ENCODE measurements around the gene GALNT2. TPM values are rescaled to one million over a fixed set of nuclear protein-coding genes. Genes with fewer than 3 reads are reported as not detected.

GALNT2 gene
- total and polyA plus RNA-seq, 2 donors, result 28.7 to 55.0 TPM

GRCh38 chr1:230135726-230136125 is 68.7 kb downstream of the GALNT2 start:
- DNase-seq (ENCODE audit: extremely low spot score), result no peak
- 96% methylated on average over 6 of the region's 6 CpGs for WGBS
- no peak overlapping the region for H3K27ac ChIP-seq (ENCODE audit: low read depth)
- H3K4me3 ChIP-seq (ENCODE audit: low read depth, low read length), result no peak overlapping the region
- H3K36me3 ChIP-seq (ENCODE audit: insufficient read depth), result no peaks in the 10 kb centered on the region
- no peaks in the 10 kb centered on the region for H3K4me1 ChIP-seq (ENCODE audit: insufficient read depth)

GRCh38 chr1:230136453-230137336 is 69.7 kb downstream of the GALNT2 start:
- no peaks in the 10 kb centered on the region for H3K36me3 ChIP-seq (ENCODE audit: insufficient read depth)
- no peak overlapping the region for H3K4me3 ChIP-seq (ENCODE audit: low read depth, low read length)
- H3K27ac ChIP-seq (ENCODE audit: low read depth), result no peak overlapping the region
- DNase-seq (ENCODE audit: extremely low spot score), result no peak
- H3K4me1 ChIP-seq (ENCODE audit: insufficient read depth), result no peaks in the 10 kb centered on the region
- 77% methylated on average over 34 of the region's 34 CpGs for WGBS

GRCh38 chr1:230137337-230137815 is 70.3 kb downstream of the GALNT2 start:
- Histone ChIP-seq H3K4me1 (ENCODE audit: insufficient read depth) (no peaks in the 10 kb centered on the region), H3K4me3 (ENCODE audit: low read depth, low read length) (no peak overlapping the region), H3K27ac (ENCODE audit: low read depth) (no peak overlapping the region), H3K36me3 (ENCODE audit: insufficient read depth) (no peaks in the 10 kb centered on the region)
- DNase-seq (ENCODE audit: extremely low spot score), result no peak
- 51% methylated on average over 4 of the region's 4 CpGs for WGBS

- H3K4me3 ChIP-seq (ENCODE audit: low read depth, low read length), result no peak overlapping the region
- 97% methylated on average over 7 of the region's 7 CpGs for WGBS
- H3K36me3 ChIP-seq (ENCODE audit: insufficient read depth), result no peaks in the 10 kb centered on the region
- H3K27ac ChIP-seq (ENCODE audit: low read depth), result no peak overlapping the region
- H3K4me1 ChIP-seq (ENCODE audit: insufficient read depth), result no peaks in the 10 kb centered on the region
- DNase-seq (ENCODE audit: extremely low spot score), result no peak
Observed at GRCh38 chr1:230138561-230139239, 71.7 kb downstream of the GALNT2 start.

- WGBS, result 95% methylated on average over 4 of the region's 4 CpGs
- no peaks in the 10 kb centered on the region for H3K36me3 ChIP-seq (ENCODE audit: insufficient read depth)
- H3K4me3 ChIP-seq (ENCODE audit: low read depth, low read length), result no peak overlapping the region
- no peak for DNase-seq (ENCODE audit: extremely low spot score)
- H3K4me1 ChIP-seq (ENCODE audit: insufficient read depth), result no peaks in the 10 kb centered on the region
- no peak overlapping the region for H3K27ac ChIP-seq (ENCODE audit: low read depth)
Observed at GRCh38 chr1:230139315-230139714, 72.3 kb downstream of the GALNT2 start.

GRCh38 chr1:230139741-230140140 is 72.7 kb downstream of the GALNT2 start:
- 93% methylated on average over 8 of the region's 8 CpGs for WGBS
- H3K36me3 ChIP-seq (ENCODE audit: insufficient read depth), result no peaks in the 10 kb centered on the region
- DNase-seq (ENCODE audit: extremely low spot score), result no peak
- H3K27ac ChIP-seq (ENCODE audit: low read depth), result no peak overlapping the region
- H3K4me3 ChIP-seq (ENCODE audit: low read depth, low read length), result no peak overlapping the region
- H3K4me1 ChIP-seq (ENCODE audit: insufficient read depth), result no peaks in the 10 kb centered on the region

GRCh38 chr1:230140221-230141020 is 73.4 kb downstream of the GALNT2 start:
- DNase-seq (ENCODE audit: extremely low spot score), result no peak
- no peak overlapping the region for H3K4me3 ChIP-seq (ENCODE audit: low read depth, low read length)
- 53% methylated on average over 12 of the region's 12 CpGs for WGBS
- no peaks in the 10 kb centered on the region for H3K4me1 ChIP-seq (ENCODE audit: insufficient read depth)
- H3K36me3 ChIP-seq (ENCODE audit: insufficient read depth), result no peaks in the 10 kb centered on the region
- no peak overlapping the region for H3K27ac ChIP-seq (ENCODE audit: low read depth)

- H3K4me1 ChIP-seq (ENCODE audit: insufficient read depth), result no peaks in the 10 kb centered on the region
- no peak for DNase-seq (ENCODE audit: extremely low spot score)
- 85% methylated on average over 8 of the region's 8 CpGs for WGBS
Observed at GRCh38 chr1:230141021-230141648, 74.1 kb downstream of the GALNT2 start.

GRCh38 chr1:230141797-230142607 is 75.0 kb downstream of the GALNT2 start:
- Histone ChIP-seq H3K4me1 (ENCODE audit: insufficient read depth) (no peaks in the 10 kb centered on the region), H3K36me3 (ENCODE audit: insufficient read depth) (no peaks in the 10 kb centered on the region), H3K27ac (ENCODE audit: low read depth) (no peak overlapping the region), H3K4me3 (ENCODE audit: low read depth, low read length) (no peak overlapping the region)
- WGBS, result 93% methylated on average over 15 of the region's 15 CpGs
- no peak for DNase-seq (ENCODE audit: extremely low spot score)

More at GRCh38 chr1:230141021-230141648, 74.1 kb downstream of the GALNT2 start:
- Histone ChIP-seq H3K36me3 (ENCODE audit: insufficient read depth) (no peaks in the 10 kb centered on the region), H3K4me3 (ENCODE audit: low read depth, low read length) (no peak overlapping the region), H3K27ac (ENCODE audit: low read depth) (no peak overlapping the region)

GRCh38 chr1:230142608-230143210 is 75.7 kb downstream of the GALNT2 start:
- DNase-seq (ENCODE audit: extremely low spot score), result no peak
- H3K4me1 ChIP-seq (ENCODE audit: insufficient read depth), result no peaks in the 10 kb centered on the region
- WGBS, result 68% methylated on average over 5 of the region's 5 CpGs
- no peak overlapping the region for H3K4me3 ChIP-seq (ENCODE audit: low read depth, low read length)
- H3K36me3 ChIP-seq (ENCODE audit: insufficient read depth), result no peaks in the 10 kb centered on the region
- no peak overlapping the region for H3K27ac ChIP-seq (ENCODE audit: low read depth)

GRCh38 chr1:230143534-230143933 is 76.5 kb downstream of the GALNT2 start:
- WGBS, result 86% methylated on average over 9 of the region's 9 CpGs
- Histone ChIP-seq H3K27ac (ENCODE audit: low read depth) (no peak overlapping the region), H3K4me1 (ENCODE audit: insufficient read depth) (no peaks in the 10 kb centered on the region), H3K36me3 (ENCODE audit: insufficient read depth) (no peaks in the 10 kb centered on the region), H3K4me3 (ENCODE audit: low read depth, low read length) (no peak overlapping the region)
- no peak for DNase-seq (ENCODE audit: extremely low spot score)

- H3K27ac ChIP-seq (ENCODE audit: low read depth), result no peak overlapping the region
- no peak for DNase-seq (ENCODE audit: extremely low spot score)
- 90% methylated on average over 14 of the region's 14 CpGs for WGBS
- H3K4me1 ChIP-seq (ENCODE audit: insufficient read depth), result no peaks in the 10 kb centered on the region
- H3K36me3 ChIP-seq (ENCODE audit: insufficient read depth), result no peaks in the 10 kb centered on the region
- no peak overlapping the region for H3K4me3 ChIP-seq (ENCODE audit: low read depth, low read length)
Observed at GRCh38 chr1:230144010-230144614, 77.1 kb downstream of the GALNT2 start.
